Liver (tissue), 9 donors: ENCODE data around the gene SLC46A1. TPM values are rescaled to one million over a fixed set of nuclear protein-coding genes. Genes with fewer than 3 reads are reported as not detected.

Experiments used
- DNase-seq: peaks from one replicate; pipeline ENCODE4 v3.0.0-alpha.2; 2017; ENCODE audit warnings: low spot score
- H3K27ac ChIP-seq, 2 donors: one replicate each; pipeline ENCODE4 v1.7.0; 2013; ENCODE audit warnings: inconsistent platforms in 2 of 2, low read length in 2 of 2, control low read depth in 1 of 2, low read depth in 1 of 2, mild to moderate bottlenecking in 1 of 2
- H3K27me3 ChIP-seq, 4 donors: one replicate each; pipeline versions ENCODE4 v1.6.1 to v1.7.0; 2013; ENCODE audit warnings: low read length in 3 of 4, inconsistent platforms in 1 of 4, mild to moderate bottlenecking in 1 of 4, moderate library complexity in 1 of 4; ENCODE audit not compliant: control insufficient read depth in 4 of 4, insufficient read depth in 4 of 4
- H3K36me3 ChIP-seq, 4 donors: one replicate each; pipeline versions ENCODE4 v1.6.1 to v1.7.0; 2013; ENCODE audit warnings: low read length in 3 of 4, mild to moderate bottlenecking in 3 of 4, low read depth in 1 of 4, moderate library complexity in 1 of 4; ENCODE audit not compliant: control insufficient read depth in 4 of 4, insufficient read depth in 3 of 4
- H3K4me1 ChIP-seq, 4 donors: one replicate each; pipeline versions ENCODE4 v1.6.1 to v1.7.0; 2013; ENCODE audit warnings: low read length in 3 of 4, mild to moderate bottlenecking in 3 of 4, moderate library complexity in 1 of 4; ENCODE audit not compliant: control insufficient read depth in 4 of 4, insufficient read depth in 4 of 4
- H3K4me3 ChIP-seq, 3 donors: one replicate each; pipeline versions ENCODE4 v1.6.1 to v1.7.0; 2013; ENCODE audit warnings: low read length in 3 of 3, control low read depth in 1 of 3, low read depth in 1 of 3, mild to moderate bottlenecking in 1 of 3
- H3K9ac ChIP-seq, 2 donors: one replicate each; pipeline ENCODE4 v1.7.0; 2013; ENCODE audit warnings: low read length in 2 of 2, mild to moderate bottlenecking in 2 of 2, moderate library complexity in 2 of 2, control low read depth in 1 of 2, low read depth in 1 of 2
- H3K9me3 ChIP-seq, 4 donors: one replicate each; pipeline versions ENCODE4 v1.6.1 to v1.7.0; 2013; ENCODE audit warnings: low read length in 3 of 4; ENCODE audit not compliant: control insufficient read depth in 4 of 4
- CTCF ChIP-seq: fragments of 150-350 bp; IDR thresholded peaks from 2 replicates; pipeline ENCODE4 v1.5.1; 2017; ENCODE audit warnings: improper control_type of control experiment, low read depth, low read length; ENCODE audit not compliant: missing input control
- EGR1 ChIP-seq, 2 donors: IDR thresholded peaks; 2 replicates each; pipeline ENCODE4 v1.6.1; 2016 to 2018; ENCODE audit warnings: antibody characterized with exemption in 2 of 2, low read depth in 2 of 2
- FOXA1 ChIP-seq: IDR thresholded peaks from 2 replicates; pipeline ENCODE4 v1.6.1; 2016; ENCODE audit warnings: antibody characterized with exemption
- FOXA2 ChIP-seq: IDR thresholded peaks from 2 replicates; pipeline ENCODE4 v1.6.1; 2016; ENCODE audit warnings: antibody characterized with exemption
- GABPA ChIP-seq, 2 donors: IDR thresholded peaks in 1 of 2; conservative IDR thresholded peaks in 1 of 2; 2 replicates each; pipeline ENCODE4 v1.6.1; 2016; ENCODE audit warnings: antibody characterized with exemption in 2 of 2, mild to moderate bottlenecking in 1 of 2, moderate library complexity in 1 of 2
- HNF4A ChIP-seq, 2 donors: conservative IDR thresholded peaks; 2 replicates each; pipeline ENCODE4 v1.6.1; 2016; ENCODE audit warnings: antibody characterized with exemption in 2 of 2, mild to moderate bottlenecking in 2 of 2
- HNF4G ChIP-seq: IDR thresholded peaks from 2 replicates; pipeline ENCODE4 v1.6.1; 2016; ENCODE audit warnings: antibody characterized with exemption
- JUND ChIP-seq, 2 donors: IDR thresholded peaks; 2 replicates each; pipeline ENCODE4 v1.6.1; 2016; ENCODE audit warnings: antibody characterized with exemption in 2 of 2
- NR2F2 ChIP-seq: IDR thresholded peaks from 2 replicates; pipeline ENCODE4 v1.6.1; 2016; ENCODE audit warnings: antibody characterized with exemption
- RAD21 ChIP-seq, 2 donors: IDR thresholded peaks; 2 replicates each; pipeline ENCODE4 v1.6.1; 2016; ENCODE audit warnings: antibody characterized with exemption in 2 of 2, mild to moderate bottlenecking in 2 of 2
- RXRA ChIP-seq, 2 donors: IDR thresholded peaks; 2 replicates each; pipeline ENCODE4 v1.6.1; 2017 to 2018; ENCODE audit warnings: antibody characterized with exemption in 2 of 2, mild to moderate bottlenecking in 1 of 2
- SP1 ChIP-seq: IDR thresholded peaks from 2 replicates; pipeline ENCODE4 v1.6.1; 2018; ENCODE audit warnings: antibody characterized with exemption, mild to moderate bottlenecking
- TAF1 ChIP-seq: conservative IDR thresholded peaks from 2 replicates; pipeline ENCODE4 v1.6.1; 2016; ENCODE audit warnings: antibody characterized with exemption, mild to moderate bottlenecking
- YY1 ChIP-seq: IDR thresholded peaks from 2 replicates; pipeline ENCODE4 v1.6.1; 2016; ENCODE audit warnings: antibody characterized with exemption, mild to moderate bottlenecking
- WGBS: extraction: QIAGEN DNeasy Blood & Tissue Kit; methylation state at CpG from one replicate; pipeline ENCODE4 v1.1.7; 2013; 5-methylcytosine and 5-hydroxymethylcytosine counted together
- polyA plus RNA-seq, 2 donors: library from polyadenylated mRNA; stranded (reverse) in 1 of 2; unstranded in 1 of 2; fragments of 200-250 nt in 1 of 2; fragments of >200 nt in 1 of 2; fragmentation: Nextera tagmentation in 1 of 2; extraction: Ambion mirVana in 1 of 2; gene quantifications; one replicate each; pipeline versions ENCODE4 v1.2.1 to v1.2.3, GENCODE V29; 2013 to 2015
- total RNA-seq, 2 donors: library from RNA; depleted of rRNA; stranded (reverse); fragments of >200 nt; gene quantifications; one replicate each; pipeline ENCODE4 v1.2.3, GENCODE V29; 2014
- TF ChIP-seq, protein P1 (sequence below): IDR thresholded peaks from 2 replicates; pipeline ENCODE4 v1.6.1; 2016; ENCODE audit warnings: antibody characterized with exemption
- TF ChIP-seq, protein P2 (sequence below): IDR thresholded peaks from 2 replicates; pipeline ENCODE4 v1.6.1; 2016; ENCODE audit warnings: antibody characterized with exemption
- TF ChIP-seq, protein P3 (sequence below): IDR thresholded peaks from 2 replicates; pipeline ENCODE4 v1.6.1; 2016; ENCODE audit warnings: antibody characterized with exemption
- TF ChIP-seq, protein P4 (sequence below): IDR thresholded peaks from 2 replicates; pipeline ENCODE4 v1.6.1; 2016; ENCODE audit warnings: antibody characterized with exemption, mild to moderate bottlenecking
- donor health status: healthy.
- donor health status: healthy.
- donor health status: healthy.
- donor health status: healthy.
- donor health status: healthy.

SLC46A1 gene
- total and polyA plus RNA-seq, 4 donors, result 13.6 to 47.9 (median 19.1) TPM

- Histone ChIP-seq H3K4me3 (no peak overlapping the region), H3K4me1 (no peaks in the 10 kb centered on the region), H3K9ac (no peak overlapping the region), H3K27me3 (no peaks in the 10 kb centered on the region), H3K9me3 (no peaks in the 10 kb centered on the region), H3K36me3 (peaks cover 2 to 19% (median 5%) of the 10 kb centered on the region in 4 donors), H3K27ac (no peak overlapping the region)
- TF ChIP-seq, protein P1, sequence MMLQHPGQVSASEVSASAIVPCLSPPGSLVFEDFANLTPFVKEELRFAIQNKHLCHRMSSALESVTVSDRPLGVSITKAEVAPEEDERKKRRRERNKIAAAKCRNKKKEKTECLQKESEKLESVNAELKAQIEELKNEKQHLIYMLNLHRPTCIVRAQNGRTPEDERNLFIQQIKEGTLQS, result no peak
- TF ChIP-seq RAD21 (IDR thresholded peaks at IDR 0.05) (no peak), RXRA (IDR thresholded peaks at IDR 0.05) (no peak), YY1 (no peak), GABPA (IDR thresholded peaks at IDR 0.05 in 1 of 2, conservative IDR thresholded peaks at IDR 0.05 in 1 of 2) (no peak), SP1 (no peak), HNF4G (no peak), CTCF (no peak), JUND (IDR thresholded peaks at IDR 0.05) (no peak), HNF4A (conservative IDR thresholded peaks at IDR 0.05) (no peak), EGR1 (IDR thresholded peaks at IDR 0.05; ENCODE audit: low read depth in 2 of 2) (no peak), NR2F2 (no peak), FOXA2 (no peak), TAF1 (no peak), FOXA1 (no peak)
- TF ChIP-seq, protein P2, sequence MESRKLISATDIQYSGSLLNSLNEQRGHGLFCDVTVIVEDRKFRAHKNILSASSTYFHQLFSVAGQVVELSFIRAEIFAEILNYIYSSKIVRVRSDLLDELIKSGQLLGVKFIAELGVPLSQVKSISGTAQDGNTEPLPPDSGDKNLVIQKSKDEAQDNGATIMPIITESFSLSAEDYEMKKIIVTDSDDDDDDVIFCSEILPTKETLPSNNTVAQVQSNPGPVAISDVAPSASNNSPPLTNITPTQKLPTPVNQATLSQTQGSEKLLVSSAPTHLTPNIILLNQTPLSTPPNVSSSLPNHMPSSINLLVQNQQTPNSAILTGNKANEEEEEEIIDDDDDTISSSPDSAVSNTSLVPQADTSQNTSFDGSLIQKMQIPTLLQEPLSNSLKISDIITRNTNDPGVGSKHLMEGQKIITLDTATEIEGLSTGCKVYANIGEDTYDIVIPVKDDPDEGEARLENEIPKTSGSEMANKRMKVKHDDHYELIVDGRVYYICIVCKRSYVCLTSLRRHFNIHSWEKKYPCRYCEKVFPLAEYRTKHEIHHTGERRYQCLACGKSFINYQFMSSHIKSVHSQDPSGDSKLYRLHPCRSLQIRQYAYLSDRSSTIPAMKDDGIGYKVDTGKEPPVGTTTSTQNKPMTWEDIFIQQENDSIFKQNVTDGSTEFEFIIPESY, result no peak
- TF ChIP-seq, protein P3, sequence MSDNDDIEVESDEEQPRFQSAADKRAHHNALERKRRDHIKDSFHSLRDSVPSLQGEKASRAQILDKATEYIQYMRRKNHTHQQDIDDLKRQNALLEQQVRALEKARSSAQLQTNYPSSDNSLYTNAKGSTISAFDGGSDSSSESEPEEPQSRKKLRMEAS, result no peak
- TF ChIP-seq, protein P4, sequence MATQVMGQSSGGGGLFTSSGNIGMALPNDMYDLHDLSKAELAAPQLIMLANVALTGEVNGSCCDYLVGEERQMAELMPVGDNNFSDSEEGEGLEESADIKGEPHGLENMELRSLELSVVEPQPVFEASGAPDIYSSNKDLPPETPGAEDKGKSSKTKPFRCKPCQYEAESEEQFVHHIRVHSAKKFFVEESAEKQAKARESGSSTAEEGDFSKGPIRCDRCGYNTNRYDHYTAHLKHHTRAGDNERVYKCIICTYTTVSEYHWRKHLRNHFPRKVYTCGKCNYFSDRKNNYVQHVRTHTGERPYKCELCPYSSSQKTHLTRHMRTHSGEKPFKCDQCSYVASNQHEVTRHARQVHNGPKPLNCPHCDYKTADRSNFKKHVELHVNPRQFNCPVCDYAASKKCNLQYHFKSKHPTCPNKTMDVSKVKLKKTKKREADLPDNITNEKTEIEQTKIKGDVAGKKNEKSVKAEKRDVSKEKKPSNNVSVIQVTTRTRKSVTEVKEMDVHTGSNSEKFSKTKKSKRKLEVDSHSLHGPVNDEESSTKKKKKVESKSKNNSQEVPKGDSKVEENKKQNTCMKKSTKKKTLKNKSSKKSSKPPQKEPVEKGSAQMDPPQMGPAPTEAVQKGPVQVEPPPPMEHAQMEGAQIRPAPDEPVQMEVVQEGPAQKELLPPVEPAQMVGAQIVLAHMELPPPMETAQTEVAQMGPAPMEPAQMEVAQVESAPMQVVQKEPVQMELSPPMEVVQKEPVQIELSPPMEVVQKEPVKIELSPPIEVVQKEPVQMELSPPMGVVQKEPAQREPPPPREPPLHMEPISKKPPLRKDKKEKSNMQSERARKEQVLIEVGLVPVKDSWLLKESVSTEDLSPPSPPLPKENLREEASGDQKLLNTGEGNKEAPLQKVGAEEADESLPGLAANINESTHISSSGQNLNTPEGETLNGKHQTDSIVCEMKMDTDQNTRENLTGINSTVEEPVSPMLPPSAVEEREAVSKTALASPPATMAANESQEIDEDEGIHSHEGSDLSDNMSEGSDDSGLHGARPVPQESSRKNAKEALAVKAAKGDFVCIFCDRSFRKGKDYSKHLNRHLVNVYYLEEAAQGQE, result no peak
- no peak for DNase-seq
- 81% methylated on average over 1 of the region's 1 CpG for WGBS
Measured at GRCh38 chr17:28390141-28390540, 15.9 kb downstream of the SLC46A1 start.
